ENCODE measurements around the gene CCL18. TPM values are rescaled to one million over a fixed set of nuclear protein-coding genes. Genes with fewer than 3 reads are reported as not detected.

Gene CCL18
- total and polyA plus RNA-seq, 2 of the 8 experiments (the other 6 are each of a cell fraction or from before 2014, with no cell fraction given), result not detected

GRCh38 chr17:36055171-36055570 is 8.9 kb upstream of the CCL18 start (continued):
- TF ChIP-seq CHD7 (IDR thresholded peaks at IDR 0.05; ENCODE audit: insufficient replicate concordance, low read length), result no peak

Data from H1 (cell line).